Smooth muscle cell (in vitro differentiated cells): ENCODE measurements around the gene LMF2. TPM values are rescaled to one million over a fixed set of nuclear protein-coding genes. Genes with fewer than 3 reads are reported as not detected.

Experiments used
- DNase-seq: peaks from one replicate; lab custom pipeline; 2025; ENCODE audit not compliant: unreplicated experiment; lab: John Stamatoyannopoulos, UW
- H2AFZ ChIP-seq: fragments of 200-600 bp; sonication (generic); 2 replicates; pipeline ENCODE4 v1.6.0; 2016; ENCODE audit warnings: antibody characterized with exemption, low read depth, mild to moderate bottlenecking
- H3F3A ChIP-seq: fragments of 200-600 bp; sonication (generic); 2 replicates; pipeline ENCODE4 v1.6.0; 2017; ENCODE audit warnings: antibody characterized with exemption, low read depth
- H3K27ac ChIP-seq: fragments of 200-600 bp; sonication (generic); 2 replicates; pipeline ENCODE4 v1.5.1; 2016; ENCODE audit warnings: low read depth, mild to moderate bottlenecking
- H3K27me3 ChIP-seq: fragments of 200-600 bp; sonication (generic); 2 replicates; pipeline ENCODE4 v1.6.1; 2016; ENCODE audit warnings: low read depth, mild to moderate bottlenecking
- H3K36me3 ChIP-seq: fragments of 200-600 bp; sonication (generic); 2 replicates; pipeline ENCODE4 v1.5.1; 2016; ENCODE audit warnings: low read depth
- H3K4me1 ChIP-seq: fragments of 200-600 bp; sonication (generic); 2 replicates; pipeline ENCODE4 v1.5.1; 2016; ENCODE audit warnings: low read depth
- H3K4me2 ChIP-seq: fragments of 200-600 bp; sonication (generic); 2 replicates; pipeline ENCODE4 v1.6.0; 2016; ENCODE audit warnings: mild to moderate bottlenecking
- H3K4me3 ChIP-seq: fragments of 200-600 bp; sonication (generic); 2 replicates; pipeline ENCODE4 v1.5.1; 2016; ENCODE audit warnings: mild to moderate bottlenecking
- H3K79me2 ChIP-seq: fragments of 200-600 bp; sonication (generic); 2 replicates; pipeline ENCODE4 v1.6.0; 2016; ENCODE audit warnings: low read depth, mild to moderate bottlenecking
- H3K9ac ChIP-seq: fragments of 200-600 bp; sonication (generic); 2 replicates; pipeline ENCODE4 v1.6.0; 2016; ENCODE audit warnings: low read depth
- H3K9me3 ChIP-seq: fragments of 200-600 bp; sonication (generic); replicated peaks from 2 replicates; pipeline ENCODE4 v1.5.1; 2016; ENCODE audit warnings: low read depth
- H4K20me1 ChIP-seq: fragments of 200-600 bp; sonication (generic); 2 replicates; pipeline ENCODE4 v1.6.0; 2016; ENCODE audit warnings: low read depth
- WGBS: methylation state at CpG from one replicate; pipeline ENCODE4 v1.1.7; 2016; ENCODE audit warnings: low lambda C conversion rate; 5-methylcytosine and 5-hydroxymethylcytosine counted together
- polyA plus RNA-seq: library from polyadenylated mRNA; unstranded; fragments of >200 nt; fragmentation: Nextera tagmentation; extraction: Ambion mirVana; gene quantifications from 2 replicates; pipeline ENCODE4 v1.2.1, GENCODE V29; 2016
- total RNA-seq: library from RNA; depleted of rRNA; stranded (reverse); fragments of >200 nt; gene quantifications from 2 replicates; pipeline ENCODE4 v1.2.3, GENCODE V29; 2014
- TF ChIP-seq, protein P1 (sequence below): fragments of 200-600 bp; sonication (generic); IDR thresholded peaks from 2 replicates; pipeline ENCODE4 v1.5.1; 2017; ENCODE audit warnings: borderline replicate concordance, mild to moderate bottlenecking, antibody characterized with exemption; ENCODE audit not compliant: insufficient read depth, poor library complexity, severe bottlenecking

Gene LMF2
- total and polyA plus RNA-seq, 2 experiments from 2014 or later = 53.5 to 130 TPM

DNA sequence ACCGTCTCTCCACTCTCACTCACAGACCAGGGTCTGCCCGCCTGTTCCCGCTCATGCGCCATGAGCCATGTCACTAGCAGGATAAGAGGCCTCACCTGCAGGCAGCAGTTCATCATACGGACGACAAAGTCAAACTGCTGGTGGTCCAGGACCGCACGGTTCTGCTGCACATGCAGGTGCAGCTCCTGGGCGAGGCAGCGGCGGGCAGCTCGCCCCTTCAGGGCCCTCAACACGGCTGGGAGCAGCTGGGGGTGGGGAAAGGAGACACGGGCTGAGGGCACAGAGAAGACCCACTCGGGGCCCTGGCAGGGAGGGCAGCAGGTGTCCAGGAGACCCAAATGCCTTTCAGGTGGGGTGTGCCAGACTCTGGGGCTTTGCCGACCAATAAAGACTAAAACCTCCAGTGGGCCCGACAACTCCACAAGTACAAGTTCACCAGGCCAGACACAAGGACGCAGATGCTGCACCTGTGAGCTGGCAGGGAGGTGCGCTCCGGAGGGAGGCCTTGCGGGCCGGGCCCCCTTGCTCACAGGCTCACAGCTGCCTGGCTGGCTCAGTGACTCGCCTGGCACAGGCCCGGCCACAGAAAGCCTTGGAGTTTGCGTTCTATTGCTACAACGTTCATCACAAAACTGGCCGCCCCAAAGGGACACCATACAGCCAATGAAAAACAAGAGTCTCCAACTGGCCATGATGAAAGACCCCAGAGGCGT is 44.2 kb downstream of the LMF2 start:
- Histone ChIP-seq H3K36me3 (no peaks in the 10 kb centered on the region), H3K4me1 (no peaks in the 10 kb centered on the region), H4K20me1 (peaks cover 34% of the 10 kb centered on the region), H3K4me3 (no peak overlapping the region), H3K27me3 (no peaks in the 10 kb centered on the region), H3F3A (no peaks in the 10 kb centered on the region), H2AFZ (no peak overlapping the region), H3K9me3 (no peaks in the 10 kb centered on the region), H3K4me2 (no peak overlapping the region), H3K79me2 (peaks cover 6% of the 10 kb centered on the region), H3K27ac (no peak overlapping the region), H3K9ac (no peak overlapping the region)
- WGBS = 97% methylated on average over 27 of the region's 28 CpGs
- no peak for DNase-seq
- TF ChIP-seq, protein P1, sequence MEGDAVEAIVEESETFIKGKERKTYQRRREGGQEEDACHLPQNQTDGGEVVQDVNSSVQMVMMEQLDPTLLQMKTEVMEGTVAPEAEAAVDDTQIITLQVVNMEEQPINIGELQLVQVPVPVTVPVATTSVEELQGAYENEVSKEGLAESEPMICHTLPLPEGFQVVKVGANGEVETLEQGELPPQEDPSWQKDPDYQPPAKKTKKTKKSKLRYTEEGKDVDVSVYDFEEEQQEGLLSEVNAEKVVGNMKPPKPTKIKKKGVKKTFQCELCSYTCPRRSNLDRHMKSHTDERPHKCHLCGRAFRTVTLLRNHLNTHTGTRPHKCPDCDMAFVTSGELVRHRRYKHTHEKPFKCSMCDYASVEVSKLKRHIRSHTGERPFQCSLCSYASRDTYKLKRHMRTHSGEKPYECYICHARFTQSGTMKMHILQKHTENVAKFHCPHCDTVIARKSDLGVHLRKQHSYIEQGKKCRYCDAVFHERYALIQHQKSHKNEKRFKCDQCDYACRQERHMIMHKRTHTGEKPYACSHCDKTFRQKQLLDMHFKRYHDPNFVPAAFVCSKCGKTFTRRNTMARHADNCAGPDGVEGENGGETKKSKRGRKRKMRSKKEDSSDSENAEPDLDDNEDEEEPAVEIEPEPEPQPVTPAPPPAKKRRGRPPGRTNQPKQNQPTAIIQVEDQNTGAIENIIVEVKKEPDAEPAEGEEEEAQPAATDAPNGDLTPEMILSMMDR = no peak

DNA sequence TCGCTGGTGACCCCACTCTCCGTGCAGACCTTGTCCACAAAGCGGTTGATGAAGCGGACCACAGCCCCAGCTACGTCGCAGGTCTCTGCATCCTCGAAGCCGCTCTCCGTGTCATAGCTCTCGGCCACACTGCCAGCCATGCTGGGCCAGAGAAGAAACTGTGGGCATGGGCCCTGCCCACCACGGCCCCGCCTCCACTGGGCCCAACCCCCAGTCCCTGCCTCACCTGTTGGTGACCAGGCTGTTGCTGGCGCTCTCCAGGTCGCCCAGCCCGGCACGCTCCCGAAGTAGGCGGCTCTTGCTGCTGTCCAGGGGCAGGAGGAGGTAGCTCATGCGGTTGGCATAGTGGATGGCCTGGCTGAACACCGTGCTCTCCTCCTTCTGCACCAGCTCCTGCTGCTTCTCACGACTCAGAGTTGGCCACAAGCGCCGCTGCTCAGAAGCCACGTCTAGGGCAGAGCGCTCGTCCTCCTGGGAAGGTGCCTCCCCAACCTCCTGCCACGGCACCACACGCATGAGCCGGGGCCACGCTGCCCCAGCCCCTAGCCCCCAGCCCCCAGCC is 45.4 kb downstream of the LMF2 start:
- H3K27me3 ChIP-seq = no peaks in the 10 kb centered on the region
- H2AFZ ChIP-seq = no peak overlapping the region
- 97% methylated on average over 25 of the region's 30 CpGs for WGBS
- no peaks in the 10 kb centered on the region for H3K79me2 ChIP-seq
- no peak overlapping the region for H3K4me2 ChIP-seq
- no peak for DNase-seq
- H3K27ac ChIP-seq = no peak overlapping the region
- H3F3A ChIP-seq = no peaks in the 10 kb centered on the region
- no peak overlapping the region for H3K9ac ChIP-seq
- no peak overlapping the region for H3K4me3 ChIP-seq
- H3K9me3 ChIP-seq = no peaks in the 10 kb centered on the region
- no peaks in the 10 kb centered on the region for H3K36me3 ChIP-seq
- peaks cover 21% of the 10 kb centered on the region for H4K20me1 ChIP-seq
- H3K4me1 ChIP-seq = no peaks in the 10 kb centered on the region
- TF ChIP-seq, protein P1 = no peak

DNA sequence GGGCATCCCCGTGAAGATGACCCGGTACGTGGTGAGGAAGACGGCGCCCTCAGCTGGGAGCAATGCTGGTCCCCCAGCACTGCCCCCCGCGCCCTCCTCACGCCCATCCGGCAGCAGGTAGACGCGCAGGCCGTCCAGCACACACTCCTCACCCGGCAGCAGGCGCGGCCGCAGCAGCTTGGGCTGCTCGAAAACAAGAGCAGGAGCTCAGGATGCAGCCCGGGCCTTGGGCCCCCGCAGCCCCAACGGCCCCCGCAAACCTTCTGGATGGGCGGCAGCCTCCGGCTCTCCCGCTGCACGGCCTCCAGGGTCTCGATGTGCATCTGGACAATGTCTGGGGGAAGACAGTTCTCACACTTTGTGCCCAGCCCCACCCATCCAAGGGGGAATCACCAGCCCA is 46.0 kb downstream of the LMF2 start:
- no peak overlapping the region for H3K9ac ChIP-seq
- no peak for DNase-seq
- no peaks in the 10 kb centered on the region for H3K36me3 ChIP-seq
- 96% methylated on average over 24 of the region's 26 CpGs for WGBS
- peaks cover 16% of the 10 kb centered on the region for H4K20me1 ChIP-seq
- H3K4me2 ChIP-seq = no peak overlapping the region
- H3F3A ChIP-seq = no peaks in the 10 kb centered on the region
- TF ChIP-seq, protein P1 = no peak
- H3K9me3 ChIP-seq = no peaks in the 10 kb centered on the region
- H3K27ac ChIP-seq = no peak overlapping the region
- H2AFZ ChIP-seq = no peak overlapping the region
- H3K4me1 ChIP-seq = no peaks in the 10 kb centered on the region
- no peaks in the 10 kb centered on the region for H3K27me3 ChIP-seq
- H3K79me2 ChIP-seq = no peaks in the 10 kb centered on the region
- H3K4me3 ChIP-seq = no peak overlapping the region

DNA sequence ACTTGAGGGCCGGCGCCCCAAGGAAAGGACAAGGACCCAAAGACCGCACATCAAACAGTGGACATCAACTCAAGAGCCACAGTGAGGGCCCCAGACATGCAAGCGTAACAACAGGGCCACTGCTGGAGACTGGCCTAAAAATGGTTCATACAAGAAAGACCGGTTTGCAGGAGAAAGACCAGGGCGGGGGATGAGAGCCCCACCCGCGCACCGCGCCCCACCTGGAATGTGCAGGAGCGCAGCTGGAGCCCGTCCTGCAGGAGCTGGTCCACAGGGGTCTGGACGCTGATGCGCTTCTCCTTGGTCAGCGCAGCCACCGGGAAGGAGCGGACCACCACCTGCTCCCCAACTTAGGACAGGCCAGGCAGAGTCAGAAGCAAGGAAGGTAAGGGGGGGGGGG is 46.6 kb downstream of the LMF2 start:
- TF ChIP-seq, protein P1 = no peak
- H3K9ac ChIP-seq = no peak overlapping the region

More for the DNA sequence above, 46.6 kb downstream of the LMF2 start:
- H3K4me3 ChIP-seq = no peak overlapping the region
- no peak overlapping the region for H3K27ac ChIP-seq
- H3F3A ChIP-seq = no peaks in the 10 kb centered on the region
- DNase-seq = no peak
- no peaks in the 10 kb centered on the region for H3K36me3 ChIP-seq
- H3K79me2 ChIP-seq = no peaks in the 10 kb centered on the region
- peaks cover 10% of the 10 kb centered on the region for H4K20me1 ChIP-seq
- H3K4me1 ChIP-seq = no peaks in the 10 kb centered on the region
- H2AFZ ChIP-seq = no peak overlapping the region
- no peak overlapping the region for H3K4me2 ChIP-seq
- 81% methylated on average over 17 of the region's 17 CpGs for WGBS
- H3K27me3 ChIP-seq = no peaks in the 10 kb centered on the region
- H3K9me3 ChIP-seq = no peaks in the 10 kb centered on the region
